PFSK-1 (cell line): ENCODE data around the gene UNCX.

Experiments
- FOXP2 ChIP-seq: optimal IDR thresholded peaks from 2 replicates; pipeline ENCODE3; 2011; ENCODE audit warnings: borderline replicate concordance, control low read depth, inconsistent platforms; ENCODE audit not compliant: insufficient read depth; ENCODE audit errors: extremely low read length, extremely low read depth
- POLR2AphosphoS5 ChIP-seq: IDR thresholded peaks from 2 replicates; pipeline ENCODE4 v1.6.1; 2012; ENCODE audit warnings: low read depth, mild to moderate bottlenecking, control low read depth, low read length, moderate library complexity
- SIN3A ChIP-seq: IDR thresholded peaks from 2 replicates; pipeline ENCODE4 v1.6.1; 2012; ENCODE audit warnings: mild to moderate bottlenecking, low read length, moderate library complexity, borderline replicate concordance; ENCODE audit not compliant: insufficient read depth
- TAF1 ChIP-seq: IDR thresholded peaks from 2 replicates; pipeline ENCODE4 v1.6.1; 2012; ENCODE audit warnings: low read length, control low read depth, borderline replicate concordance; ENCODE audit not compliant: insufficient read depth
- TF ChIP-seq, protein P1 (sequence below), 2 experiments: IDR thresholded peaks; 2 replicates each; pipeline versions ENCODE4 v1.6.1 to v1.8.0; 2011 to 2012; ENCODE audit warnings: low read depth in 2 of 2, low read length in 2 of 2, control low read depth in 1 of 2, inconsistent platforms in 1 of 2, mild to moderate bottlenecking in 1 of 2, moderate library complexity in 1 of 2; ENCODE audit not compliant: insufficient read depth in 1 of 2

Gene UNCX

GRCh38 chr7:1201916-1202315 lies 30.8 kb upstream of the UNCX start:
- TF ChIP-seq, protein P1, sequence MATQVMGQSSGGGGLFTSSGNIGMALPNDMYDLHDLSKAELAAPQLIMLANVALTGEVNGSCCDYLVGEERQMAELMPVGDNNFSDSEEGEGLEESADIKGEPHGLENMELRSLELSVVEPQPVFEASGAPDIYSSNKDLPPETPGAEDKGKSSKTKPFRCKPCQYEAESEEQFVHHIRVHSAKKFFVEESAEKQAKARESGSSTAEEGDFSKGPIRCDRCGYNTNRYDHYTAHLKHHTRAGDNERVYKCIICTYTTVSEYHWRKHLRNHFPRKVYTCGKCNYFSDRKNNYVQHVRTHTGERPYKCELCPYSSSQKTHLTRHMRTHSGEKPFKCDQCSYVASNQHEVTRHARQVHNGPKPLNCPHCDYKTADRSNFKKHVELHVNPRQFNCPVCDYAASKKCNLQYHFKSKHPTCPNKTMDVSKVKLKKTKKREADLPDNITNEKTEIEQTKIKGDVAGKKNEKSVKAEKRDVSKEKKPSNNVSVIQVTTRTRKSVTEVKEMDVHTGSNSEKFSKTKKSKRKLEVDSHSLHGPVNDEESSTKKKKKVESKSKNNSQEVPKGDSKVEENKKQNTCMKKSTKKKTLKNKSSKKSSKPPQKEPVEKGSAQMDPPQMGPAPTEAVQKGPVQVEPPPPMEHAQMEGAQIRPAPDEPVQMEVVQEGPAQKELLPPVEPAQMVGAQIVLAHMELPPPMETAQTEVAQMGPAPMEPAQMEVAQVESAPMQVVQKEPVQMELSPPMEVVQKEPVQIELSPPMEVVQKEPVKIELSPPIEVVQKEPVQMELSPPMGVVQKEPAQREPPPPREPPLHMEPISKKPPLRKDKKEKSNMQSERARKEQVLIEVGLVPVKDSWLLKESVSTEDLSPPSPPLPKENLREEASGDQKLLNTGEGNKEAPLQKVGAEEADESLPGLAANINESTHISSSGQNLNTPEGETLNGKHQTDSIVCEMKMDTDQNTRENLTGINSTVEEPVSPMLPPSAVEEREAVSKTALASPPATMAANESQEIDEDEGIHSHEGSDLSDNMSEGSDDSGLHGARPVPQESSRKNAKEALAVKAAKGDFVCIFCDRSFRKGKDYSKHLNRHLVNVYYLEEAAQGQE (IDR thresholded peaks at IDR 0.05; ENCODE audit: insufficient read depth in 1 of 2, low read depth in 2 of 2, low read length in 2 of 2), result no peak
- TF ChIP-seq TAF1 (no peak), FOXP2 (no peak), SIN3A (no peak), POLR2AphosphoS5 (no peak)

DNA sequence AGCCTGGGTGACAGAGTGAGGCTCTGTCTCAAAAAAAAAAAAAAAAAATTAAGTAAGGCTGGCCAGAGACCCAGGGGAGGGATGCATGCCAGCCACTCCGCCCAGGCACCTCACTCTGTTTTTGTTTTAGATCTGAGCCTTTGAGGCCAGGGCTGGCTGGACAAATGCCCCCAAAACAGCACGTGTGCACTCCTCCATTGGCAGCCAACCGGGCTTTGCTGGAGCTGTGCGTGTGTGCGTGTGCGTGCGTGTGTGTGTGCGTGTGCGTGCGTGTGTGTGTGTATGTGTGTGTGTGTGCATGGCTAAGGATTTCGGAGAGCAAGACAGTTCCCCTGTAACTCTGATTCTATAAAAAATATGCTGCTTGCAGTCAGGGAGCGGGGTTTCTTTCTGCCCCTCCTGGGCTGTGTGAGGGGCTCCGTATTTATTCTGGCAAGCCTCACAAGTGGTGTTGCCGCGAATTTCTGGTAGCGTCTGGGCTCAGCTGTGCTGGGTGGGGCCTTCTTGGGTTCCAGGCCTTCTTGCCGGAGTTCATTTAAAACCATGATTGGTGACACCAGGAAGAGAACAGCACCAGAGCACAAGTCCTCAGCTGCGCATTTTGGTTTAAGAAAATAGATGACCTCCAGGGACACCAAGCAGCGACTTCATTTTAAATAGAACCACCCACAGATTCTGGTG lies 28.1 kb upstream of the UNCX start:
- TF ChIP-seq SIN3A, result no peak
- TF ChIP-seq, protein P1 (IDR thresholded peaks at IDR 0.05; ENCODE audit: insufficient read depth in 1 of 2, low read depth in 2 of 2, low read length in 2 of 2), result no peak
- TF ChIP-seq POLR2AphosphoS5, result no peak
- no peak for TF ChIP-seq FOXP2
- no peak for TF ChIP-seq TAF1

DNA sequence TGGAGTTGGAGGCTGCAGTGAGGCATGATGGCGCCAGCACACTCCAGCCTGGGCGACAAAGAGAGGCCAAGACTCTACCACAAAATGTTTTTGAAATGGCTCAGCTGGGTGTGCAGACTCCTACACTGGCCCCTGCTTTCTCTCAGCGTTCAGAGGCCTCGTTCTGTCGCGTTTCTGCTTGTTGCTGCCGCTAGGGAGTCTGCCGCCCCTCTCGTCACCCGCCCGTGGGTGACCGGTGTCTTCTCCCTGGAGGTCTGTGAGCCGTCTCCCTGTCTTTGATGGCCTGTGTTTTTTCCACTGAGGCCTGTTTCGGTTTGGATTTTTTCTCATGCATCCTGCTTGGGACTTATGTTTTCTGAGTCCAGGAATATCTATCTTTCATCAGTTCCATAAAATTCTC lies 23.6 kb upstream of the UNCX start:
- no peak for TF ChIP-seq FOXP2
- no peak for TF ChIP-seq TAF1
- TF ChIP-seq SIN3A, result no peak
- TF ChIP-seq POLR2AphosphoS5, result no peak
- TF ChIP-seq, protein P1 (IDR thresholded peaks at IDR 0.05; ENCODE audit: insufficient read depth in 1 of 2, low read depth in 2 of 2, low read length in 2 of 2), result no peak

DNA sequence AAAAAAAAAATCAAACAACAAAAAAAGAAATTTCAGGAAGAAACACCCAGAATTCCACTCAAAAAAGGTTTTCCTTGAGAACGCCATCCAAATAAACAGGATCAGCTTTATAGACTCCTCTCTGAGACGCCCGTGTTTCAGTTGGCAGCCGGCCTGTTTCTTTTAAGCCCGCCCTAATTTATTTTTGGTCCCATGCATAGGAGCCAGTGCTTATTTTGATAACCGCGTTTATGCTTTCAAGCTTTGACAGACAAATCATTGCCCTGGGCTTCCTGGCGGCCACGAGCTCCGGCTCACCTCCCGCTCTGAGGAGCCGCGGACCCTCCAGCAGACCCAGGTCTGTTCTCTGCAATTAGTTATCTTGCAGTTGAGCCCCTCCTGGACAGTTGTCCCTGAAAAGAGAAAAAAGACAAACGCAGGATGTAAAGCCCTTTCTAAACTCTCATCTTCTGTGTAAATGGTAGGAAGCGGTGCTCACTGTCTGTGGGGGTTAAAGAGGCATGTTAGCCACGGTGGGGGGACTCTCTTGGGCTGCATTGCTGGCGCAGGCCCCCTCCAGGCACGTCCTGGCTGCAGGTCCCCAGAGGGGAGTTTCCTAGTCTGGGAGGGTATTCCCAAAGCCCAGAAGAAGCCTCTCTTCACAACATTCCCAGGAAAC lies 22.2 kb upstream of the UNCX start:
- TF ChIP-seq FOXP2, result no peak
- TF ChIP-seq, protein P1 (IDR thresholded peaks at IDR 0.05; ENCODE audit: insufficient read depth in 1 of 2, low read depth in 2 of 2, low read length in 2 of 2), result no peak
- TF ChIP-seq TAF1, result no peak
- no peak for TF ChIP-seq POLR2AphosphoS5
- no peak for TF ChIP-seq SIN3A
